CD4-positive, alpha-beta T cell treated with Interleukin-10 for 1 hour (primary cell): Measurements from ENCODE around the gene ROM1.
"Not testable (repeated sequence)": the region's sequence is repeated elsewhere in the genome, so short reads cannot be mapped to it uniquely, and the experiment has no call there.

Experiments used
- DNase-seq: peaks from one replicate; pipeline ENCODE4 v3.0.0-alpha.2; 2020

ROM1 gene, protein sequence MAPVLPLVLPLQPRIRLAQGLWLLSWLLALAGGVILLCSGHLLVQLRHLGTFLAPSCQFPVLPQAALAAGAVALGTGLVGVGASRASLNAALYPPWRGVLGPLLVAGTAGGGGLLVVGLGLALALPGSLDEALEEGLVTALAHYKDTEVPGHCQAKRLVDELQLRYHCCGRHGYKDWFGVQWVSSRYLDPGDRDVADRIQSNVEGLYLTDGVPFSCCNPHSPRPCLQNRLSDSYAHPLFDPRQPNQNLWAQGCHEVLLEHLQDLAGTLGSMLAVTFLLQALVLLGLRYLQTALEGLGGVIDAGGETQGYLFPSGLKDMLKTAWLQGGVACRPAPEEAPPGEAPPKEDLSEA

GRCh38 chr11:62612366-62613290 lies at the start of gene ROM1, which contains the start of gene EML3:
Gene ROM1, plus strand, starts transcription at chr11:62613257. Its CDS starts 25 bp downstream, at chr11:62613282.
Gene EML3, minus strand, starts transcription at chr11:62612775. Its CDS starts 318 bp downstream, at chr11:62612457.
- peak; percentile 95 for DNase-seq

DNA sequence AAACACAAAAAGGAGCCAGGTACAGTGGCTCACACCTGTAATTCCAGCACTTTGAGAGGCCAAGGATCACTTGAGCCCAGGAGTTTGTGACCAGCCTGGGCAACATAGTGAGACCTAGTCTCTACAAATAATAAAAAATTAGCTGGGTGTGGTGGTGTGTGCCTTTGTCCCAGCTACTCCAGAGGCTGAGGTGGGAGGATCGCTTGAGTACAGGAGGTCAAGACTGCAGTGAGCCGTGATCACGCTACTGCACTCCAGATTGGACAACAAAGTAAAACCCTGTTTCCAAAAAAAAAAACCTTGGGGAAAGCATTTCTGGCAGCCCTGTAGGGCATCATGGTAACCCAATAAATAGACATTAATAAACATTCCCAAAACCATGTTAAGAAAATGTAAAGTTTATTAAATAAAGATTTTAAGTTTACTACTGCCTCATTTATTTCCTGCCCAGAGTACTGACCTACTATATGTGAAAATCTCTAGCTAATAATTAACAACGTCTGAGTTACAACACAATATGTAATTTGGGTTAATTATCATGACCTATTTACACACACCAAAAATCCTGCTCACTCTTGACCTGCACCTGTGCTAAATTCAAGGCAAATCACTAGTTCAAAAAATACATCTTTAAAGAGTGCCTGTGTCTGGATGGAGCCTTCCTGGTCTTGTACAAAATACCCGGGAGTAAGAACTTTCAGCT lies 47.8 kb upstream of the ROM1 start:
- no peak for DNase-seq

GRCh38 chr11:62566247-62566646 lies 46.8 kb upstream of the ROM1 start:
- no peak for DNase-seq

- DNase-seq = no peak
Observed at GRCh38 chr11:62567018-62567633, 45.9 kb upstream of the ROM1 start.

DNA sequence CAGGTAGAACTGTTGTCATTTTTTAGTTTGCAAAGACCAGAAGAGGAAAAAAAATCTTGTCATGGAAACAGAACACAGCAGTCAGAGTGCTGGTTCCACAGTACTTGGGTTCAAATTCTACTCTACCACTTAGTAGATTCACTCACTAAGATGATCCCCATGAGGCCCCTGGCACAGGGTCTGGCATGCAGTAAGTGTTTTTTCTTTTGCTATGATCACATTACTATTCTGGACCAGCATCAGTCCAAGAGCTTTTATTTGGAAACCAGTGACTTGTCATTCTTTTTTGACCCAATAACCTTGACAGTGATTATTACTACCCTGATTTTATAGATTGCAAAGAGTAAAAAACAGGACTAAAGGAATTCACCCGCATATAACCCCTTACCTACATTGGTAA lies 43.4 kb upstream of the ROM1 start:
- DNase-seq = no peak

DNA sequence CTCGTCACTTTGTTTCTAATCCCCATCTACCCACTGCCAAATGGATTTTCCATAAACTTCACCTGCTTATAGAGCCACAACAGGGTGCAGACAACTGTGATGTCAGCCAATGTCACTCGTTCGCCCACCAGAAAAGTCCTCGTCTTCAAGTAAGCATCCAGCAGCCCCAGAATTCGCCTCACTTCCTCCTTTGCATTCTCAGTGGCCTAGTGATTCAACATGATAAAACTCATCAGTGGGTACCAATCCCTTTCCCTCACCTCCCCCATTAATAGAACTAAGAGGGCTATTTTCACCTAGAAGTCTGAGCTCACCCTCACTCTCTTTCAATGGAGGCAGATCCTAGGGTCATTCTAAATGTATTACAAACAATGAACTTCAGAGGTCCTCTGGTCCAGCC lies 42.2 kb upstream of the ROM1 start:
- not testable (repeated sequence) for DNase-seq

- not testable (repeated sequence) for DNase-seq
Observed at GRCh38 chr11:62571493-62571892, 41.6 kb upstream of the ROM1 start.

DNA sequence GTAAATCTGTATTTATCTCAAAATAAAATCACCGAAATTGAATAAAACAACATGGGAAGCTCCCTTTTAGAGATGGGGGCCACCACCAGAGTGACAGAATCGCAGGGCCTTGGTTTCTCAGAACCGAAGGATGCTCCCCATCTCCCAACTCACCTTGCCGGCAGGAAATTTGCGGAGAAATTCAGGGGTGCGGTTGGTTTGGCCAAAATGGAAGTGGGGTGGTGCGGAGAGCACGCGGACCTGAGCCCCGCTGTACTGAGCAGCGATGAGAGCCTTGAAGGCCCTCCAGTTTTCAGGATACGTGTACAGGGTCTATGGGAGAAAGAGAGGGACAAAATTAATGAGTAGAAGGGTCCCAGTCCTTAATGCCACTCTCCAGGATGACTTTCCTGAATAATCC lies 40.6 kb upstream of the ROM1 start:
- DNase-seq = no peak

- peak; percentile 44 for DNase-seq
Observed at GRCh38 chr11:62573006-62573591, 40.0 kb upstream of the ROM1 start.

DNA sequence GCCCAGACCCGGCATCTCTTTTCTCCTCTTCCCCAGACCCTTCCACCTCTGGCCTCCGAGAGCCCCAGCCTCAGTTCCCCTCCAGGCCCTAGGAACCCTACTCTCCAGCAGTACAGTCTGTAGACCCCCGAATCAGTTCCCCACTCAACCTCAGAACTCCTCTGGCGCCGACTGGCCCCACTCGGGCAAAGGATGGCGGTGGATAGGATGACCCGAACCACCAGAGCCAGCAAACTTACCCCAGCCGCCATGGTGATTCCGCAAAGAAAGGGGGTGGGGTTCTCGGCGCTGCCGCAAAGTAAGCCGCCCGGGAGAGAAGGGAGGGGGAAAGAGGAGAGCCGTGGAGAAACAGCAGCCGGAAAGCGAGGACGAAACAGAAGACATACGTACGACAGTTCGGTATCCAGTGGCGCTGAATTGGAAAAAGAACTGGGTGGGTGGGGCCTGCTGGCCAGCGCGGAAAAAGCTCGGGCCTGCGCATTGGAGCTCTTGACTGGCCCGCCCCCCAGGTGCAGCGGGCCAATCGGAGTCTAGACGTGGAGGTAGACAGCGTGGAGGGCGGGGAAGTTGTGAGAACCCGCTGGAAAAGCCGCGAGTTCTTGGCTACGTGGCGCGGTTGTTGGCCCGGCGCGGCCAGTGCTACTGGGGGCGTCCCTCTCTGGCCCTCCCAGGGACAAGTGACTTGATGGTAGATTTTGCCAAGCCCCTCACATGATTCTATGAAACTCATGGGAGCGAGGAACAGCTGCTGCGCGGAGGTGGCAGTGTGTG lies 39.3 kb upstream of the ROM1 start, which contains the start of gene EEF1G:
Gene EEF1G, minus strand, starts transcription at position 300 of the 771 bp plus-strand sequence. Its CDS starts 49 bp downstream, at position 251.
- peak; percentile 100 for DNase-seq

DNA sequence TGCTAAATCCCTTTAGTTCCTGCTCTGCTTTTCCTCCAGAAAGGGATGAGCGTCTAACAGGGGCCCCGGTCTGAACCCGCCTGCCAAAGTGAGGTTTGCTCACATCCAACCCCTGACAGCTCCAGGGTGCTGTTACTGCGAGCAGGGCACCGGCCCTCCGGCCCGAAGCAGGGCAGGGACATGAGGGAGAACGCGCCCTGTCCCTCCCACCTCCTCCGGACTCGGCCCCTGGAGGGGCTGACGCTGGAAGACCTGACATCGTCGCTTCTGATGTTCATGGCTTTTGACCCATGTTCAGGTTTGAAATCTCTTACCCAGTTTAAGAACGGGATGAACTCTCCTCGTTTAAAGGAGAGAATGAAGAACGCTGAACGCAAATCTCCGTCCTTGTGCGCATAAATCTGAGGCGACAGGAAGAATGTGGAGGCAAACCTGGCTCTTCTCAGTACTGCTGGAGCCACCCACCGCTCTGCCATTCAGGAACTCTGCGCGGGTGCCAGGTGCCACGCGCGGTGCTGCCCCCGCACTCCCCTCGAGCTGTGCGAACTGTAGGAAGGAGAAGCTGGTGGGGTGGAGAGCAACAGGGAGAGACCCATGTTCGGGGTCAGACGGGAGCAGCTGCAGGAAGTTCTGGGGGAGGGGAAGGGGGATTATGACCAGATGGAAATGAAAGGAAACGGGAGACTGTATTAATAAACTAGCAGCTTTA lies 38.5 kb upstream of the ROM1 start:
- DNase-seq = no peak

DNA sequence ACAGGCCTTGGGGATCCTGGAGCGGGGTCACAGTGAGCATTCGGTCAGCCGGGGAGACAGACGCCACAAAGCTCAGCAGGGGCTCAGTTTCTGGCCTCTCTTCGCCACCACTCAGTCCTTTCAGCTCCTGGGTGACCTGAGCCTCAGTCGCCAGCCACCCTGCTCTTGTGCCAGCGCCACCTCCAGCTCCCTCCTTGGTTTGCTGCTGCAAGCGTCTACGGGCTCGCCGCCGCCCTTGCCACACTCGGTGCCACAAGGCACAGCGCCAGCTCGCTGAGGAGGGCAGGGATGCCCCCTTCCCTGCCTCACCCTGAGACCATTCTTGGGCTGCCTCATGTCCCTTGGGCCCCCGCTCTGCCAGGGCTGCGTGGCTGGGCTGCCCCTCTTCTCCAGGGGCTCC lies 37.9 kb upstream of the ROM1 start:
- no peak for DNase-seq

- DNase-seq = no peak
Observed at GRCh38 chr11:62575837-62576236, 37.2 kb upstream of the ROM1 start.

DNA sequence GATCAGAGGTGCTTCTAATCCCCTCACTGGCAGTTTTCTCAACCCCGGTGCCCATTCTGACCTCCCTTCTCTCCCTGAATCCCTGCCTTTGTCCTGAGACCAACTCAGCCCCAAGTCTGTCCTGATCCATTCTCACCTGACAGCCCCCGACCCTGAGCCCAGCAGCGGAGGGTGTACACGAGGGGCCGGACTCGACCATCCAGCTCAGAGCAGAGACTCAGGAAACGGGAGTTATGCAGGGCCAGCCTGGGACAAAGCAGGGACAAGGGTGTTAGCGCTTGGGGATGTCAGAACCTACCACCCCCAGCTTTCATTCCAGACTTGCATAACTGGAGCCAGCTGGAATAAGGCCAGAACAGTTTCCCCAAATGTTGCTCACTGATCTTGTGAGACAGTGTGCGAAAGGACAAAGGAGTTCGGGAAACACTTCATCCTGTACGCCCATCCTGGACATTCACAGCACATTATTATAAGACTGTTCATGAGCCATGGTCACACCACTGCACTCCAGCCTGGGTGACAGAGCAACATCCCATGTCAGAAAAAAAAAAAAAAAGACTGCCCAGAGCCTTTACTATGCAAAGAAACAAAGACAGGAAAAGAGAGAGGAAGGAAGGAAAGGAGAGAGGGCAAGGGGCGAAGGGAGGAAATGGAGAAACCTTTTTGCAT lies 35.9 kb upstream of the ROM1 start:
- DNase-seq = no peak

DNA sequence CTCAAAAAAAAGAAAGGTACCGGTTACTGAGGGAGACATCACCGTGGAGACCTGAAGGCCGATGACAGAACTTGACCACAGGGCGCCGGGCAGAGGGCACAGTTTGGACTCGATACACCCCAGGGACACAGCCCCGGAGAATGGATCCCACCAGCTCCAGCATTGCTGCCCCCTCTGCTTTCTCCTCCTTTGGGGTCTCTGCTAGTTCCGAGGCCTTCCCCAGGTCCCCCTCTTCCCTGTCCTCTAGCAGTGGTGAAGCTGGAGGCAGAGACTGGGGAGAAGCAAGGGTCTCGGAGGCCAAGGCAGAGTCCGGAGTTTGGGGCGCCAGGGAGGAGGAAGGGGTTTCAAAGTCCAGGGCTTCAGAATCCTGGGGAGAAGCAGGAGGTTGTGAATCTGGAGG lies 34.5 kb upstream of the ROM1 start:
- no peak for DNase-seq

DNA sequence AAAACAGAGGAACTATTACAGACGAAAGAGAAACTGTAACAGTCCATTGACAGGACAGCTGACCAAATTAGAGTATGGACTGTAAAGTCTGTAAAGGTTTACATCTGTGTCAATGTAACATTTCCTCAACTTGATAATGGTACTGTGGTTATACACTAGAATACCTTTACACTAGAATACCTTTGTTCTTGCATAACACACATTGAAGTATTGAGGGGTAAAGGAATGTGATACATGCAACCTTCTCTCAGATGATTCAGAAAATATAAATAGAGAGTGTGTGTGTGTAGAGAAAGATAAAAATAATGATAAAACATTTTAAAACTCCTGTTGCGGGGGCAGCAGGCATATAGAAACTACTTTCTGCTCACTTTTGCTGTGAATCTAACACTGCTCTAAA lies 33.8 kb upstream of the ROM1 start:
- DNase-seq = no peak

- DNase-seq = no peak
Observed at GRCh38 chr11:62580959-62581715, 31.9 kb upstream of the ROM1 start.

DNA sequence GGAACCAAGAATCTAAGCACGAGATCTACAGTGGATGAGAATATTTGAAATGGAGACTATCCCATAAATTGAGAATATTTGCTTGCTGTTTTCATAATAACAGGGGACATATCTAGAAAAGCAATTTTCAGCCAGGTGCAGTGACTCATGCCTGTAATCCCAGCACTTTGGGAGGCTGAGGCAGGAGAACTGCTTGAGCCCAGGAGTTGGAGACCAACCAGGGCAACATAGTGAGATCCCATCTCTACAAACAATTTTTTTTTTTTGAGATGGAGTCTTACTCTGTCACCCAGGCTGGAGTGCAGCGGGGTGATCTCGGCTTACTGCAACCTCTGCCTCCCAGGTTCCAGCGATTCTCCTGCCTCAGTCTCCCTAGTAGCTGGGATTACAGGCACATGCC lies 31.3 kb upstream of the ROM1 start:
- DNase-seq = not testable (repeated sequence)

DNA sequence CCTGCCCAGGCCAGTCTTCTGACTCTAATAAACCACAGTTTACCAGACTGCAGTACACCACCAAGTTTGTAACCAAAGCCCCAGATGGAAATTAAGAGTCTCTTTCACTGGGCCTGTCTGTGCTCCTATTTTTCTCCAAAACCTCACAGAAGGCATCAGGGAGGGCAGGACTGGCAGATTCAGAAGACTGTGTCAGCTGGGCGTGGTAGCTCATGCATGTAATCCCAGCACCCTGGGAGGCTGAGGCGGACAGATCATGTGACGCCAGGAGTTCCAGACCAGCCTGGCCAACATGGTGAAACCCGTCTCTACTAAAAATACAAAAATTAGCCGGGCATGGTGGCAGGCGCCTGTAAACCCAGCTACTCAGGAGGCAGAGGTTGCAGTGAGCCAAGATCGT lies 27.7 kb upstream of the ROM1 start:
- DNase-seq = not testable (repeated sequence)
